ENCODE measurements around the gene TTYH3. TPM values are rescaled to one million over a fixed set of nuclear protein-coding genes. Genes with fewer than 3 reads are reported as not detected.

TTYH3 gene
- total and polyA plus RNA-seq, 9 of the 15 experiments (the other 6 are each of a cell fraction or from before 2014, with no cell fraction given): 0.01 to 5.5 (median 1.1) TPM

DNA sequence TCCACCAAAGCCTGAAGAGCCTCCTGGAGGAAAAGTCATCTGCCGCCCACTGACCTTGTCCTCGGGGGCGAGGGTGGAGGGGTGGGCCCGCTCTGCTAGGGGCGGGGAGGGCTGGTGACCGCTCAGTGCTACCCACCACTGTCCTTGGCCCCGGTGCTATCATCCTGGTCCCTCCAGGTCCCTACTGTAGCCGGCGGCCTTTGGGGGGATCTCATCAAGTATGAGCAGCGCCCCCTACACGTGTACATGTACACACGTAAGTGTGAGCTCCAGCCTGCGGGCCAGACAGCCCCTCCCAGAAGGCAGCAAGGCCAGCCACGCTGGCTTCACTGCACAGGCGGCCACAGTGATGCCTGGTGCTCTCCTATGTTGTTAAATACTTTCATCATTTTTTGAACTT, 19.6 kb downstream of the TTYH3 start (continued):
- peak; percentile 29; the same call in 1 of the 2 replicates for TF ChIP-seq ZBTB7A (IDR thresholded peaks at IDR 0.05; ENCODE audit: borderline replicate concordance, control insufficient read depth, low read depth, low read length)
- no peak for TF ChIP-seq THRAP3 (IDR thresholded peaks at IDR 0.05; ENCODE audit: borderline replicate concordance)

DNA sequence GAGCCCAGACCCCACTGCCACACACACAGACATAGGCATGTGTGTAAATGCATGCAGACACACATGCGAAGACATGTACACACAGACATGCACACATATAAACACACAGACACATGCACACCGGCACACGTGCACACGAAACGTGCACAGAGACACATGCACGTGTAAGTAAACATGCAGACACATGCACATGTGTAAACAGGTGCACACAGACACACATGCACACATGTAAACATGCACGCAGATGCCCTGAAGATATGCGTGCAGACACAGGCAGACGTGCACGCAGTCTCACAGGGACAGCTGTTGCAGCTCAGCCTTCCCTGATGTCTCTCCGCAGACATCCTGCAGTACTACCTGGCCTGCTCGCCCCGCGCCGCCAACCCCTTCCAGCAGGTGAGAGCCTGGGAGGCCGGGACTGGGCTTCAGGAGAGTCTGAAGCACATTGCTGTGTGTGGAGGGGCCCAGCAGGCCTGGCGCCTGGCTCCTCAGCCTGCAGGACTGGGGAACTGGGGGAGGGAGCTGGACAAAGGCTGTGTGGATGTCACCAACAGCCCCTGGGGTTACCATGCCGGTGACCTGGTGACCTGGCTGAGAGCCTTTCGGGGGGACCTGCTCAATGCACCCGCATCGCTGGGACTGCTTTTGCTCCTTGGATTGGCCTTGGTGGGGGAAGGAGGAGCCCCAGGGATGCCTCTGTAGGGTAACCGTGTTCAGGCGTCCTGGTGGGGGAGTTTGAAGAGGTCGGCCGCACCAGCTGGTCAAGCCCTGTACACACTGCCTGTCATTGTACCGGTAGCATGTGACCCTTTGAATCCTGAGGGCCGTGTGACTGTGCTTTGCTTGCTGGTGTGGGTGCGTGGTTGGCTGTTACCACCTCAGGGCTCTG, 20.3 kb downstream of the TTYH3 start:
- no peaks in the 10 kb centered on the region for H3K36me3 ChIP-seq (ENCODE audit: control insufficient read depth, insufficient read depth, low read length)
- TF ChIP-seq, protein P1, sequence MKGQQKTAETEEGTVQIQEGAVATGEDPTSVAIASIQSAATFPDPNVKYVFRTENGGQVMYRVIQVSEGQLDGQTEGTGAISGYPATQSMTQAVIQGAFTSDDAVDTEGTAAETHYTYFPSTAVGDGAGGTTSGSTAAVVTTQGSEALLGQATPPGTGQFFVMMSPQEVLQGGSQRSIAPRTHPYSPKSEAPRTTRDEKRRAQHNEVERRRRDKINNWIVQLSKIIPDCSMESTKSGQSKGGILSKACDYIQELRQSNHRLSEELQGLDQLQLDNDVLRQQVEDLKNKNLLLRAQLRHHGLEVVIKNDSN (CRISPR knock-in tag; IDR thresholded peaks at IDR 0.05): 0 out of 2 replicates have a peak, but pooled peaks have one; percentile 44
- TF ChIP-seq RFX5 (IDR thresholded peaks at IDR 0.05; ENCODE audit: low read depth, low read length) (no peak), KDM1A (IDR thresholded peaks at IDR 0.05) (peak in 1 of 2 experiments; percentile 32; a peak in 1 of 4 replicates), TEAD4 (IDR thresholded peaks at IDR 0.05; ENCODE audit: low read length) (no peak), TEAD4 (CRISPR knock-in tag; IDR thresholded peaks at IDR 0.05; ENCODE audit: borderline replicate concordance) (0 out of 2 replicates have a peak, but pooled peaks have one; percentile 34), FOXA3 (CRISPR knock-in tag; conservative IDR thresholded peaks at IDR 0.05 in 1 of 2, IDR thresholded peaks at IDR 0.05 in 1 of 2) (0 out of 4 replicates have a peak, but pooled peaks of 1 of the 2 experiments have one; percentile 32)
- H3K9me3 ChIP-seq (replicated peaks; ENCODE audit: control insufficient read depth, insufficient read depth, low read depth, low read length): no peaks in the 10 kb centered on the region
- H3K4me2 ChIP-seq (ENCODE audit: insufficient read depth, low read length): no peak overlapping the region
- peaks cover 2 to 23% of the 10 kb centered on the region in 2 experiments; a peak in 2 of 5 replicates for H3K27me3 ChIP-seq (ENCODE audit: control insufficient read depth in 2 of 2, insufficient read depth in 2 of 2, low read length in 2 of 2)
- DNase-seq (ENCODE audit: extremely low read depth in 1 of 4, low spot score in 3 of 4) (no peak), ATAC-seq (no peak), FAIRE-seq (no peak)
- in situ Hi-C loops (cut with MboI): no loop called here
- peaks cover 5 to 51% of the 10 kb centered on the region in 2 experiments; a peak in 3 of 5 replicates for H3K4me1 ChIP-seq (replicated peaks in 1 of 2; ENCODE audit: control insufficient read depth in 2 of 2, insufficient read depth in 2 of 2, low read length in 2 of 2)
- H2AFZ ChIP-seq (ENCODE audit: low read depth, low read length): no peak overlapping the region
- intact Hi-C loops (cut with micrococcal nuclease): loop anchor here (10.0 kb wide), 1 partner anchor 87 kb away; no protein-coding TSS in a partner anchor
- no peaks in the 10 kb centered on the region for H3K9me1 ChIP-seq (ENCODE audit: control insufficient read depth, insufficient read depth, low read length)
- no TSS peak for BruUV-seq (replicated peaks)
- H3K9ac ChIP-seq (ENCODE audit: insufficient read depth in 1 of 2, low read depth in 2 of 2, low read length in 2 of 2): no peak overlapping the region
- POLR2A ChIA-PET: interaction anchor here (0.6 kb wide), 2 partner anchors 17 to 51 kb away, joined by 3 read pairs; no protein-coding TSS in a partner anchor
- H3K27ac ChIP-seq (ENCODE audit: extremely low read depth, low read depth, low read length): no peak overlapping the region
- H3K79me2 ChIP-seq (ENCODE audit: control insufficient read depth, insufficient read depth, low read length): no peaks in the 10 kb centered on the region
- 45% methylated on average over 28 of the region's 28 CpGs for WGBS (ENCODE audit: insufficient coverage, low coverage, missing lambda C conversion rate)
- no peak overlapping the region for H3K4me3 ChIP-seq
- CTCF ChIA-PET (ENCODE audit: low intra/inter-chr PET ratio): no interaction called here
- H4K20me1 ChIP-seq (replicated peaks; ENCODE audit: control insufficient read depth, insufficient read depth, low read length): peaks cover 10% of the 10 kb centered on the region
